CD4-positive, alpha-beta T cell (primary cell): ENCODE results near the gene RAB23. TPM values are rescaled to one million over a fixed set of nuclear protein-coding genes. Genes with fewer than 3 reads are reported as not detected.

ENCODE experiments used
- ATAC-seq: fragments of 200-7000 bp; cut with Tn5 transposase; one replicate; pipeline ENCODE4 v1.10.0; 2022; ENCODE audit warnings: mild to moderate bottlenecking; ENCODE audit not compliant: poor library complexity
- CTCF ChIA-PET: fragments of 350-600 bp; sonication (Branson Sonifier 250); formaldehyde crosslinking; loops from one replicate; lab custom pipeline; 2021; ENCODE audit warnings: antibody characterized with exemption, inconsistent platforms; lab: Charles Lee
- POLR2A ChIA-PET: fragments of 350-600 bp; sonication (Branson Sonifier 250); formaldehyde crosslinking; loops from one replicate; lab custom pipeline; 2021; ENCODE audit warnings: antibody characterized with exemption, inconsistent platforms; lab: Charles Lee
- DNase-seq, 14 experiments: peaks; one replicate each; pipeline ENCODE4 v3.0.0-alpha.2; 2013 to 2020; ENCODE audit warnings: mixed read lengths in 2 of 14
- H3K27ac ChIP-seq, 2 donors: one replicate each; pipeline versions ENCODE4 v1.5.1 to v1.7.0; 2013; ENCODE audit warnings: low read length in 2 of 2, low read depth in 1 of 2, mild to moderate bottlenecking in 1 of 2
- H3K27me3 ChIP-seq, 2 experiments: 1 replicate in 1 of 2; 2 replicates in 1 of 2; pipeline versions ENCODE4 v1.6.1 to v1.7.0; 2013; ENCODE audit warnings: low read length in 2 of 2, control low read depth in 1 of 2, mild to moderate bottlenecking in 1 of 2, moderate library complexity in 1 of 2; ENCODE audit not compliant: insufficient read depth in 2 of 2, control insufficient read depth in 1 of 2
- H3K36me3 ChIP-seq: one replicate; pipeline ENCODE4 v1.6.1; 2013; ENCODE audit warnings: low read length, control low read depth; ENCODE audit not compliant: insufficient read depth
- H3K4me1 ChIP-seq: one replicate; pipeline ENCODE4 v1.6.1; 2013; ENCODE audit warnings: low read length, control low read depth; ENCODE audit not compliant: insufficient read depth
- H3K4me3 ChIP-seq: one replicate; pipeline ENCODE4 v1.5.1; 2013; ENCODE audit warnings: mild to moderate bottlenecking, low read length, moderate library complexity
- H3K9me3 ChIP-seq, 2 experiments: 1 replicate in 1 of 2; 2 replicates in 1 of 2; pipeline versions ENCODE4 v1.6.1 to v1.7.0; 2013; ENCODE audit warnings: low read length in 2 of 2, mild to moderate bottlenecking in 2 of 2, control low read depth in 1 of 2, moderate library complexity in 1 of 2; ENCODE audit not compliant: control insufficient read depth in 1 of 2, insufficient read depth in 1 of 2
- H3K27ac Mint-ChIP-seq: one replicate; pipeline ENCODE4 v1.8.0; 2020; ENCODE audit warnings: mixed read lengths
- H3K27me3 Mint-ChIP-seq: one replicate; pipeline ENCODE4 v1.8.0; 2021; ENCODE audit warnings: mixed read lengths
- H3K36me3 Mint-ChIP-seq: one replicate; pipeline ENCODE4 v1.8.0; 2021; ENCODE audit warnings: low read depth, mixed read lengths
- H3K4me1 Mint-ChIP-seq: one replicate; pipeline ENCODE4 v1.8.0; 2021; ENCODE audit warnings: low read depth, mixed read lengths
- H3K4me3 Mint-ChIP-seq: one replicate; pipeline ENCODE4 v1.8.0; 2020; ENCODE audit warnings: mild to moderate bottlenecking, mixed read lengths
- H3K9me3 Mint-ChIP-seq: one replicate; pipeline ENCODE4 v1.8.0; 2020; ENCODE audit warnings: mixed read lengths
- CTCF ChIP-seq: fragments of 200-600 bp; IDR thresholded peaks from one replicate; pipeline ENCODE4 v1.8.0; 2022; ENCODE audit warnings: antibody characterized with exemption, mild to moderate bottlenecking
- intact Hi-C, 2 experiments: fragments of 100-400 bp; cut with DNase I in 1 of 2; cut with micrococcal nuclease in 1 of 2; formaldehyde crosslinking; loops; one replicate each; pipeline versions ENCODE4 v1.15.1 to v1.9.0; 2023 to 2025; cut with DNase I, micrococcal nuclease
- total RNA-seq, 174 experiments: library from RNA in 2 of 174; stranded (reverse) in 2 of 174; gene quantifications; one replicate each; pipeline ENCODE4 v1.2.3 and lab custom pipeline; 2021 to 2026

RAB23 gene
- total RNA-seq, 2 experiments from 2014 or later: 0.45 to 0.49 TPM

DNA sequence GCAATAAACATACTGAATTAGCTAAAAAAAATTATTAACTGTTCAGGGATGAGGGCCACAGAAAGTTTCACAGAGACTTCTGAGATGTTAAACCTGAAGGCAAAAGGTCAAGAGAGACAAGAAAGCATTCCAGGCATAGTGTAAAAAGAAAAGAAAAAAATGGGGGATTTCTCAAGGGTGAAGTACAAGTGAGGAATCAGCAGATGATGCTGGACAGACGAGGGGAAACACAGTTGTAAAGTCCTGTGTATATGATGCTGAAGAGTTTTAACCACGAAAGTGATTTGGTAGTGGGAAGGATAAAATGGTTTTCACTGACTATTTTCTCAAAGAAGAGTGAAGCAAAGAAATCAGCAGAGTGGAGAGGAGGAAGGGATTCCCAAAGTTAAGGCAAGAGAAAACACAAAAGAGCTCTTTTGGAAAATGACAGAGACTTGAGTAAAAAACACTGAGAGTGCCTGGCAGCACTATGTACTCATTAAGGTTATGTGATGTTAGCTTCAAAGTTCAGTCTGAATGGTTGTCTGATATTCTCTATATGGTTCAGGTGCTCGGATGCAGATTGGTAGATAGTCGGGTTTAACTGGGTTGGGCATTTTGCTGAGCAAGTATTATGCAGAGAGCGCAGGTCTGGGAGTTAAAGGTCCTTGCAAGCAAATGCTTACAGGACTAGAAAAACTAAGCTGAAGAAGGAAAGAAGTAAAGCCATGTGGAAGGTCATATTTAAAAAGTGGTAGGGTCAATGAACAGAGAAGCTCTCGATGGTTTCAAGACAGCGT is 16.4 kb downstream of the RAB23 start:
- no peaks in the 10 kb centered on the region for H3K27me3 ChIP-seq
- no peaks in the 10 kb centered on the region for H3K27me3 Mint-ChIP-seq
- no peak for TF ChIP-seq CTCF
- intact Hi-C loops: no loop called here
- H3K27ac Mint-ChIP-seq: no peak overlapping the region
- no peak overlapping the region for H3K4me3 Mint-ChIP-seq
- H3K4me1 ChIP-seq: no peaks in the 10 kb centered on the region
- ChIA-PET POLR2A (interaction anchor here (1.4 kb wide), 1 partner anchor 16 kb away, joined by 4 read pairs; the partner anchor contains the start of gene RAB23), CTCF (no interaction called here)
- no peak overlapping the region for H3K27ac ChIP-seq
- no peaks in the 10 kb centered on the region for H3K9me3 Mint-ChIP-seq
- H3K36me3 ChIP-seq: no peaks in the 10 kb centered on the region
- ATAC-seq: no peak
- no peaks in the 10 kb centered on the region for H3K4me1 Mint-ChIP-seq
- H3K4me3 ChIP-seq: no peak overlapping the region
- no peaks in the 10 kb centered on the region for H3K36me3 Mint-ChIP-seq
- no peaks in the 10 kb centered on the region for H3K9me3 ChIP-seq
- no peak for DNase-seq

GRCh38 chr6:57201718-57202117 is 20.4 kb downstream of the RAB23 start:
- ATAC-seq (no peak), DNase-seq (no peak)
- intact Hi-C loops: no loop called here
- CTCF ChIA-PET: no interaction called here
- no peaks in the 10 kb centered on the region for H3K36me3 ChIP-seq
- H3K9me3 ChIP-seq: no peaks in the 10 kb centered on the region
- Mint-ChIP-seq H3K27me3 (no peaks in the 10 kb centered on the region), H3K4me1 (no peaks in the 10 kb centered on the region), H3K36me3 (no peaks in the 10 kb centered on the region), H3K4me3 (no peak overlapping the region), H3K27ac (no peak overlapping the region), H3K9me3 (no peaks in the 10 kb centered on the region)
- no peak overlapping the region for H3K27ac ChIP-seq
- POLR2A ChIA-PET: no interaction called here
- no peaks in the 10 kb centered on the region for H3K4me1 ChIP-seq
- no peaks in the 10 kb centered on the region for H3K27me3 ChIP-seq
- no peak overlapping the region for H3K4me3 ChIP-seq
- no peak for TF ChIP-seq CTCF

- ChIA-PET CTCF (no interaction called here), POLR2A (no interaction called here)
- intact Hi-C loops: no loop called here
- Mint-ChIP-seq H3K27ac (no peak overlapping the region), H3K4me1 (no peaks in the 10 kb centered on the region), H3K36me3 (no peaks in the 10 kb centered on the region), H3K27me3 (no peaks in the 10 kb centered on the region), H3K4me3 (no peak overlapping the region), H3K9me3 (no peaks in the 10 kb centered on the region)
- DNase-seq (no peak), ATAC-seq (no peak)
- no peaks in the 10 kb centered on the region for H3K27me3 ChIP-seq
- no peaks in the 10 kb centered on the region for H3K9me3 ChIP-seq
- H3K36me3 ChIP-seq: no peaks in the 10 kb centered on the region
- H3K27ac ChIP-seq: no peak overlapping the region
- TF ChIP-seq CTCF: no peak
- no peaks in the 10 kb centered on the region for H3K4me1 ChIP-seq
- no peak overlapping the region for H3K4me3 ChIP-seq
Measured at GRCh38 chr6:57198926-57199636, 23.0 kb downstream of the RAB23 start.
